ENCODE data around the gene POLDIP2. TPM values are rescaled to one million over a fixed set of nuclear protein-coding genes. Genes with fewer than 3 reads are reported as not detected.

Gene POLDIP2
- total and polyA plus RNA-seq, 2 of the 4 experiments (the other 2 are of a cell fraction): 66.7 to 77.8 TPM

DNA sequence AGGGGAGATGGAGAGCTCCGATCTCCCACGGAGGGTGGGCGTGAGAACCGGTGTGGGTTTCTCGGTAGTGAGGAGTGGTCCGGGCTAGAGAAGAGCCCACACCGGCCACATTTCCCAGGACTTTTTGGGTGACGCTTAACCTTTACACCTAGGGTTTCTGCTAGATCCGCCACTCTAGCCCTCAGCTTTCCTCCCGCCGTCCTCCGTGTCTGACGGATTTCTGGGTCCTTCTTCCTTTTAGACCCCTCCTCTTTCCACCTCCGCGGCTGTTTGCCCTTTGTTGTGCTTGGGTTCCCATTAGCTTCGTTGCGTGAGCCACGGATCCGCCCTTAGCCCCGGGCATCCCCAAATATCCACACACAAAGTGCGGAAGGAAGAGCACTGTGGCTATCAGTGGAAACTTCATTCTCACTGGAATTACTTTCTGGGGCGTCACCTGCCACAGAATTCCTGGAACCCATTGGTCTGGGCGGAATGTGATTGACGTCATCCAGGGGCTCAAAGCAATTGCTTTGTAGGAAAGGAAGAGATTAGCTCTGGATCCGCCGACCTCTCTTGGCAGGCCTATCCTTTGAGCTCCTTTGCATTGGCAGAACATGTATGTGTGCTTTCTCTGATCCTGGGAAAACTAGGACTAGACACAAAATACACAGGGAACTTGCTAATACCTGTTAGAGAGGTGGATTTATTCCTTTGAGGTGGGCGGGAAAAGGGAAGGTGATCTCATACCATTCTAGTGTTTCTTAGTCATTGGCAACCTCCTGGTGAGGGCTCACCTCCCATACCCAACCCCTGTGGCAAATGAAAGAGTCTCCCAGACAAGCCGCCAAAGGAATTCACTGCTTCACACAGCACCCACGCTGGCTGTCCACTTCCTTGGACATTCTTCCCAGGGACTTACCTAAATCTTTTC, 21.1 kb downstream of the POLDIP2 start (continued):
- TF ChIP-seq, protein P1, sequence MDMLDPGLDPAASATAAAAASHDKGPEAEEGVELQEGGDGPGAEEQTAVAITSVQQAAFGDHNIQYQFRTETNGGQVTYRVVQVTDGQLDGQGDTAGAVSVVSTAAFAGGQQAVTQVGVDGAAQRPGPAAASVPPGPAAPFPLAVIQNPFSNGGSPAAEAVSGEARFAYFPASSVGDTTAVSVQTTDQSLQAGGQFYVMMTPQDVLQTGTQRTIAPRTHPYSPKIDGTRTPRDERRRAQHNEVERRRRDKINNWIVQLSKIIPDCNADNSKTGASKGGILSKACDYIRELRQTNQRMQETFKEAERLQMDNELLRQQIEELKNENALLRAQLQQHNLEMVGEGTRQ (IDR thresholded peaks at IDR 0.05; ENCODE audit: low read depth, low read length): peak; percentile 49
- TF ChIP-seq CEBPB (IDR thresholded peaks at IDR 0.05; ENCODE audit: low read depth, low read length) (no peak), MAFK (IDR thresholded peaks at IDR 0.05; ENCODE audit: low read depth, low read length) (no peak), NFE2L2 (IDR thresholded peaks at IDR 0.05; ENCODE audit: low read depth, low read length) (no peak), FOS (IDR thresholded peaks at IDR 0.05; ENCODE audit: low read depth, low read length) (0 out of 2 replicates have a peak, but pooled peaks have one; percentile 14)

Data from IMR-90 (cell line).